HL-60 (cell line): ENCODE data around the gene TIAM1.

ENCODE experiments used
- DNase-seq, 2 experiments: peaks; one replicate each; pipeline ENCODE4 v3.0.0-alpha.2; 2010 to 2020; ENCODE audit warnings: low read depth in 1 of 2, low spot score in 1 of 2
- H3K27ac ChIP-seq: fragments of 250-450 bp; sonication (Bioruptor Pico); replicated peaks from 2 replicates; pipeline ENCODE4 v1.5.1; 2020; ENCODE audit warnings: mild to moderate bottlenecking, moderate library complexity
- H3K27me3 ChIP-seq: fragments of 250-450 bp; sonication (Bioruptor Pico); 2 replicates; pipeline ENCODE4 v1.5.1; 2021; ENCODE audit warnings: mild to moderate bottlenecking, moderate library complexity; ENCODE audit not compliant: insufficient read depth, poor library complexity, severe bottlenecking
- H3K4me3 ChIP-seq: replicated peaks from 2 replicates; pipeline ENCODE4 v1.5.1; 2011; ENCODE audit warnings: mild to moderate bottlenecking, control low read depth, low read length; ENCODE audit not compliant: insufficient read depth
- CTCF ChIP-seq: IDR thresholded peaks from one replicate; pipeline ENCODE4 v1.5.1; 2011; ENCODE audit warnings: low read length, control low read depth, inconsistent platforms; ENCODE audit not compliant: insufficient read depth
- GABPA ChIP-seq: IDR thresholded peaks from 2 replicates; pipeline ENCODE4 v1.6.1; 2012; ENCODE audit warnings: low read depth
- POLR2AphosphoS5 ChIP-seq: IDR thresholded peaks from 2 replicates; pipeline ENCODE4 v1.6.1; 2012; ENCODE audit warnings: low read depth
- REST ChIP-seq: IDR thresholded peaks from 2 replicates; pipeline ENCODE4 v1.6.1; 2012; ENCODE audit warnings: low read depth; ENCODE audit not compliant: insufficient replicate concordance
- SPI1 ChIP-seq: IDR thresholded peaks from 2 replicates; pipeline ENCODE4 v1.6.1; 2012; ENCODE audit warnings: low read depth, mild to moderate bottlenecking, borderline replicate concordance

The TIAM1 gene

GRCh38 chr21:31351960-31352359, 7.9 kb upstream of the TIAM1 start:
- no peak for DNase-seq
- H3K27me3 ChIP-seq = no peaks in the 10 kb centered on the region
- H3K27ac ChIP-seq = no peak overlapping the region
- TF ChIP-seq SPI1 (no peak), POLR2AphosphoS5 (no peak), CTCF (no peak), REST (no peak), GABPA (no peak)
- H3K4me3 ChIP-seq = no peak overlapping the region

- H3K27ac ChIP-seq = no peak overlapping the region
- H3K4me3 ChIP-seq = no peak overlapping the region
- no peaks in the 10 kb centered on the region for H3K27me3 ChIP-seq
- no peak for TF ChIP-seq SPI1
- no peak for TF ChIP-seq REST
- no peak for TF ChIP-seq GABPA
- no peak for TF ChIP-seq POLR2AphosphoS5
- no peak for TF ChIP-seq CTCF
- no peak for DNase-seq
Observed at GRCh38 chr21:31351438-31351837, 7.4 kb upstream of the TIAM1 start.

GRCh38 chr21:31349208-31349607, 5.1 kb upstream of the TIAM1 start:
- DNase-seq = no peak
- TF ChIP-seq SPI1 = no peak
- TF ChIP-seq GABPA = no peak
- H3K4me3 ChIP-seq = no peak overlapping the region
- H3K27ac ChIP-seq = no peak overlapping the region
- H3K27me3 ChIP-seq = peaks cover 5% of the 10 kb centered on the region

GRCh38 chr21:31348188-31348587, 4.1 kb upstream of the TIAM1 start:
- DNase-seq = no peak
- H3K4me3 ChIP-seq = no peak overlapping the region
- TF ChIP-seq POLR2AphosphoS5 (no peak), REST (no peak), CTCF (no peak), SPI1 (no peak), GABPA (no peak)
- H3K27ac ChIP-seq = no peak overlapping the region
- peaks cover 15% of the 10 kb centered on the region for H3K27me3 ChIP-seq
